IMR-90 (cell line): ENCODE results near the gene STK32A. TPM values are rescaled to one million over a fixed set of nuclear protein-coding genes. Genes with fewer than 3 reads are reported as not detected.

ENCODE experiments used
- RCOR1 ChIP-seq: IDR thresholded peaks from 2 replicates; pipeline ENCODE4 v1.6.1; 2012; ENCODE audit warnings: mild to moderate bottlenecking, low read length, improper control_type of control experiment; ENCODE audit not compliant: insufficient replicate concordance
- polyA plus RNA-seq, 3 experiments: library from polyadenylated mRNA; depleted of rRNA; stranded (reverse); fragments of >200 nt; gene quantifications; 2 replicates each; pipeline ENCODE4 v1.2.3, GENCODE V29; 2012; ENCODE audit warnings: low replicate concordance in 1 of 3
- total RNA-seq: library from RNA; depleted of rRNA; stranded (reverse); fragments of >200 nt; gene quantifications from 2 replicates; pipeline ENCODE4 v1.2.3, GENCODE V29; 2012
- TF ChIP-seq, protein P1 (sequence below): conservative IDR thresholded peaks from 2 replicates; pipeline ENCODE4 v1.5.1; 2012; ENCODE audit warnings: mild to moderate bottlenecking, low read depth, low read length, improper control_type of control experiment

STK32A gene
- total and polyA plus RNA-seq, 2 of the 4 experiments (the other 2 are of a cell fraction), result 0.12 to 0.18 TPM

DNA sequence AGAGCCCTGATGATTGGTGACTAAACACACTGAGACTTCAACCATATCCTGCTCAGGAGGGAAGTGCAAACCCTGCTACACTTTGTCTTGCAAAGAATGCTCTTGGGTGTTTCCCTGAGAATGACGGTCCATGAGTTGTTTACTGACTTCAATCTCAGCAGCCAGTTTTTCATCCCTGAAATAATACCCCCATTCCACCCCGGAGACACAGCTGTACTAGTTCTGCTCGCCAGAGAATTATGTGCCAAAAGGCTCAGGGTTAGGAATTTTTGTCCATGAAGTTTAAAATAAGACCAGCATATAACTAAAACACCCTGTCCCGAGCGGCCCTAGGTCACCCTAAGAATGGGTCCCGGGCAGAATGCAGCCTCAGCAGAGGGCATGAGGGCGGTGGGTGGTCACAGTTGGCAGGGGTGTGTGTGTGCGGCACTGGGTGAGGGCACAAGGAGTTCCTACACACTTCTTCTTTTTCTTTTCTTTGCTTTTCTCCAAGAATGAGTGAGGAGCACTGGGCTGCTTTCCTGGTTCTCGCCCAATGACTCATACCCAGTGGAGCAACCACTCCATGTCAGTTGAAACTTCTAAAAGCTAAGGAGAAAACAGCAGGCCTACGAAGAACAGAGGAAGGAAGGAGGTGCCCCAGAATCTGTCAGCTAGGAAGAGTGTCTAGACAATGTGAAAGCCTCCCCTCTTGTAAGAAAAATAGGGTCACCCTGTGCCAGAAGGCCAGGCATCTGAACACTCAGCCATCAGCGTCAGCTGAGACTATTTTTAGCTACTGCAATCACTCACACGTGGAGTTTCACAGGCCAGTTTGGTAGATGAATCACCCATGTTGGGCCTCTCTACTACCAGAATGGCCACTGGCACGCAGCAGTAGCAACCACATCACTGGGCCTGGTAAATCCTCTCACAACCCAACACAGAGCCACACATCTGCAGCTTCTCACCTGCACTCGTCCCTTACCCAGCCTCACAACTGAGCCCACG, 169.1 kb downstream of the STK32A start (continued):
- no peak for TF ChIP-seq RCOR1
- TF ChIP-seq, protein P1, sequence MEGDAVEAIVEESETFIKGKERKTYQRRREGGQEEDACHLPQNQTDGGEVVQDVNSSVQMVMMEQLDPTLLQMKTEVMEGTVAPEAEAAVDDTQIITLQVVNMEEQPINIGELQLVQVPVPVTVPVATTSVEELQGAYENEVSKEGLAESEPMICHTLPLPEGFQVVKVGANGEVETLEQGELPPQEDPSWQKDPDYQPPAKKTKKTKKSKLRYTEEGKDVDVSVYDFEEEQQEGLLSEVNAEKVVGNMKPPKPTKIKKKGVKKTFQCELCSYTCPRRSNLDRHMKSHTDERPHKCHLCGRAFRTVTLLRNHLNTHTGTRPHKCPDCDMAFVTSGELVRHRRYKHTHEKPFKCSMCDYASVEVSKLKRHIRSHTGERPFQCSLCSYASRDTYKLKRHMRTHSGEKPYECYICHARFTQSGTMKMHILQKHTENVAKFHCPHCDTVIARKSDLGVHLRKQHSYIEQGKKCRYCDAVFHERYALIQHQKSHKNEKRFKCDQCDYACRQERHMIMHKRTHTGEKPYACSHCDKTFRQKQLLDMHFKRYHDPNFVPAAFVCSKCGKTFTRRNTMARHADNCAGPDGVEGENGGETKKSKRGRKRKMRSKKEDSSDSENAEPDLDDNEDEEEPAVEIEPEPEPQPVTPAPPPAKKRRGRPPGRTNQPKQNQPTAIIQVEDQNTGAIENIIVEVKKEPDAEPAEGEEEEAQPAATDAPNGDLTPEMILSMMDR, result no peak
